Breast epithelium (tissue), 4 donors: ENCODE measurements around the gene HSPA1B. TPM values are rescaled to one million over a fixed set of nuclear protein-coding genes. Genes with fewer than 3 reads are reported as not detected.

Experiments used
- DNase-seq, 2 donors: peaks; one replicate each; pipeline ENCODE4 v3.0.0-alpha.2; 2019; ENCODE audit warnings: low spot score in 2 of 2
- H3K27ac ChIP-seq, 2 donors: fragments of 200-600 bp; sonication (generic) in 1 of 2; one replicate each; pipeline ENCODE4 v1.5.1; 2016 to 2019; ENCODE audit warnings: mild to moderate bottlenecking in 1 of 2
- H3K27me3 ChIP-seq, 2 donors: fragments of 200-600 bp; sonication (generic) in 1 of 2; one replicate each; pipeline versions ENCODE4 v1.5.1 to v1.6.0; 2017 to 2019; ENCODE audit warnings: control low read depth in 1 of 2, mild to moderate bottlenecking in 1 of 2
- H3K36me3 ChIP-seq: fragments of 200-600 bp; one replicate; pipeline ENCODE4 v1.5.1; 2019
- H3K4me1 ChIP-seq, 2 donors: fragments of 200-600 bp; sonication (generic); one replicate each; pipeline ENCODE4 v1.5.1; 2016 to 2019; ENCODE audit warnings: control low read depth in 1 of 2
- H3K4me3 ChIP-seq, 3 donors: fragments of 200-600 bp; sonication (generic); 1 replicate in 2 of 3; 2 replicates in 1 of 3; pipeline ENCODE4 v1.5.1; 2016 to 2019; ENCODE audit warnings: mild to moderate bottlenecking in 3 of 3, moderate library complexity in 2 of 3
- H3K9me3 ChIP-seq, 2 donors: fragments of 200-600 bp; sonication (generic) in 1 of 2; one replicate each; pipeline ENCODE4 v1.5.1; 2016 to 2019; ENCODE audit warnings: control low read depth in 1 of 2
- POLR2A ChIP-seq: fragments of 450-650 bp; IDR thresholded peaks from one replicate; pipeline ENCODE4 v1.6.1; 2016; ENCODE audit warnings: antibody characterized with exemption, mild to moderate bottlenecking, moderate library complexity
- POLR2AphosphoS5 ChIP-seq, 3 donors: sonication (generic); formaldehyde crosslinking; IDR thresholded peaks; one replicate each; pipeline ENCODE4 v1.6.1; 2017; ENCODE audit warnings: antibody characterized with exemption in 3 of 3
- intact Hi-C: fragments of 100-400 bp; cut with DNase I; formaldehyde crosslinking; loops from one replicate; pipeline ENCODE4 v1.15.1; 2023; ENCODE audit warnings: low total_unique reads
- total RNA-seq, 3 donors: library from RNA; depleted of rRNA; stranded (reverse); fragments of >200 nt; gene quantifications; one replicate each; pipeline ENCODE4 v1.1.0, GENCODE V29; 2016
- TF ChIP-seq, protein P1 (sequence below), 3 donors: fragments of 450-650 bp; IDR thresholded peaks; one replicate each; pipeline ENCODE4 v1.5.1; 2016 to 2017; ENCODE audit warnings: antibody characterized with exemption in 3 of 3, mild to moderate bottlenecking in 3 of 3, moderate library complexity in 3 of 3

HSPA1B gene
- total RNA-seq, 3 donors from 2014 or later = 113 to 376 (median 232) TPM

DNA sequence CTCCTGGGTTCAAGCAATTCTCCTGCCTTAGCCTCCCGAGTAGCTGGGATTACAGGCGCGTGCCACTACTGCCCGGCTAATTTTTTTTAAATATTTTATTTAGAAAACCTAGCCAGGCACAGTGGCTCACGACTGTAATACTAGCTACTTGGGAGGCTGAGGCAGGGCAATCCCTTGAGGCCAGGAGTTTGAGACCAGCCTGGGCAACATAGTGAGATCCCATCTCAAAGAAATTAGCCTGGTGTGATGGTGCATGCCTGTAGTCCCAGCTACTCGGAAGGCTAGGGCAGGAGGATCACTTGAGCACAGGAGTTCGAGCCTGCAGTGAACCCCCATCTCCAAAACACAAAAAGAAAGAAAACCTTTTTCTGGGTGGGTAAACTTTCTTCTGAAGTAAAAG lies 48.8 kb downstream of the HSPA1B start:
- no peaks in the 10 kb centered on the region for H3K9me3 ChIP-seq
- H3K36me3 ChIP-seq = peaks cover 8% of the 10 kb centered on the region
- no peaks in the 10 kb centered on the region for H3K27me3 ChIP-seq
- TF ChIP-seq POLR2A (no peak), POLR2AphosphoS5 (IDR thresholded peaks at IDR 0.05) (no peak)
- TF ChIP-seq, protein P1, sequence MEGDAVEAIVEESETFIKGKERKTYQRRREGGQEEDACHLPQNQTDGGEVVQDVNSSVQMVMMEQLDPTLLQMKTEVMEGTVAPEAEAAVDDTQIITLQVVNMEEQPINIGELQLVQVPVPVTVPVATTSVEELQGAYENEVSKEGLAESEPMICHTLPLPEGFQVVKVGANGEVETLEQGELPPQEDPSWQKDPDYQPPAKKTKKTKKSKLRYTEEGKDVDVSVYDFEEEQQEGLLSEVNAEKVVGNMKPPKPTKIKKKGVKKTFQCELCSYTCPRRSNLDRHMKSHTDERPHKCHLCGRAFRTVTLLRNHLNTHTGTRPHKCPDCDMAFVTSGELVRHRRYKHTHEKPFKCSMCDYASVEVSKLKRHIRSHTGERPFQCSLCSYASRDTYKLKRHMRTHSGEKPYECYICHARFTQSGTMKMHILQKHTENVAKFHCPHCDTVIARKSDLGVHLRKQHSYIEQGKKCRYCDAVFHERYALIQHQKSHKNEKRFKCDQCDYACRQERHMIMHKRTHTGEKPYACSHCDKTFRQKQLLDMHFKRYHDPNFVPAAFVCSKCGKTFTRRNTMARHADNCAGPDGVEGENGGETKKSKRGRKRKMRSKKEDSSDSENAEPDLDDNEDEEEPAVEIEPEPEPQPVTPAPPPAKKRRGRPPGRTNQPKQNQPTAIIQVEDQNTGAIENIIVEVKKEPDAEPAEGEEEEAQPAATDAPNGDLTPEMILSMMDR (IDR thresholded peaks at IDR 0.05) = no peak
- no peak overlapping the region for H3K27ac ChIP-seq
- intact Hi-C loops = no loop called here
- no peak for DNase-seq
- no peak overlapping the region for H3K4me3 ChIP-seq
- H3K4me1 ChIP-seq = no peaks in the 10 kb centered on the region

DNA sequence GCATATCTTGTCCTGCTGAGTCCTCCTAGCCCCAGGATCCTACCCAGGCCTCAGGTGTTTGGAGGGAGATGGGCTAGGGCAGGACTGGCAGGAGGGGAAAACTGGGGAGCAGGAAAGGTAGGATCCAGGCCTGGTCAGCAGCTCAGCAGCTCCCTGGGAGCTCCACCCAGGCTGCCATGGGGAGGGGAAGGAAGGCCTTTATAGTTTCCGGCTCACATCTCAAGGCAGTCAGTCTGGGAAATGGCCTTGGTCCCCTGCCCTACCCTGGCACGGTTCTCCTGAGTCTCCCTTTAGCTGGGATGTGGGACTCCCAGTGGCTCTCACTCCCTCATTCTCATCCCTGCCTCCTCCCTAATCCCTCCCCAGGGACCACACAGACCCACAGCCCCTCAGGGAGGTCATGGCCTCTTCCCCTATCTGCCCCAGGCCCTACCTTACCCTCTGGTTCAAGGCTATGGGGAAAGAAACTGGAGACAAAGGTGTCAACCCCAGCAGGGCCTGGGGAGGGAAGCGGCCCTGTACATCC lies 49.6 kb downstream of the HSPA1B start:
- intact Hi-C loops = no loop called here
- Histone ChIP-seq H3K27me3 (no peaks in the 10 kb centered on the region), H3K36me3 (peaks cover 10% of the 10 kb centered on the region), H3K9me3 (no peaks in the 10 kb centered on the region), H3K4me1 (no peaks in the 10 kb centered on the region), H3K4me3 (peak overlapping the region in 1 of 3 donors; percentile 48), H3K27ac (peak overlapping the region; percentile 53 to 59)
- no peak for DNase-seq
- TF ChIP-seq POLR2AphosphoS5 (IDR thresholded peaks at IDR 0.05) = no peak
- TF ChIP-seq, protein P1 (IDR thresholded peaks at IDR 0.05) = no peak
- no peak for TF ChIP-seq POLR2A

DNA sequence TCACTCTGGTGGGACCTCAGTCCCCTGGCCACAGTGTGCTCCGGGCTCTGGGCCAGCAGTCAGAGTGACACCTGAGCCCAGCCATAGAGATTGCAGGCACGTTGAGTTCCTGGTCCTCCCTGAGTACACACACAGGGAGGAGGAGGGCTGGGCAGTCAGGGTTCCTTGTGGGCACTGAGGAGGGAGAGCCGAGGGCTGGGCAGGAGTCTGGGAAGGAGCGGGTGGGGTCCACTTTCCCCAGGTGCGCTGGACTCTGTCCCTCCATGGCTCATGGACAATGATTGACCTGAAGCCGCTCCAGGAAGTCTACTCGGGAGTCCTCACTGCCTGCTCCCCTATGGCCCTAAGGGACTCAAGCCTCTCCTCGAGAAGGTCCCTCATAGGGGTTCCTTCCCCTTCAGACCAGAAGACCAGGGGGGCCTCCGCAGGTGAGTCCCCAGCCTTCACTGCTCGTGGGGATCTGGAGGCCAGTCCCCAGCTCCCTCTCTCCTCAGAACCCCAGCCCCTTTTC lies 50.2 kb downstream of the HSPA1B start:
- no peak for TF ChIP-seq POLR2A
- TF ChIP-seq, protein P1 (IDR thresholded peaks at IDR 0.05) = no peak
- TF ChIP-seq POLR2AphosphoS5 (IDR thresholded peaks at IDR 0.05) = no peak
- no peaks in the 10 kb centered on the region for H3K27me3 ChIP-seq
- intact Hi-C loops = no loop called here
- DNase-seq = peak; percentile 42 to 75
- H3K9me3 ChIP-seq = no peaks in the 10 kb centered on the region
- peak overlapping the region in 2 of 3 donors; percentile 11 to 48 for H3K4me3 ChIP-seq
- H3K27ac ChIP-seq = peak overlapping the region; percentile 53 to 59
- peaks cover 10% of the 10 kb centered on the region for H3K36me3 ChIP-seq
- H3K4me1 ChIP-seq = no peaks in the 10 kb centered on the region

DNA sequence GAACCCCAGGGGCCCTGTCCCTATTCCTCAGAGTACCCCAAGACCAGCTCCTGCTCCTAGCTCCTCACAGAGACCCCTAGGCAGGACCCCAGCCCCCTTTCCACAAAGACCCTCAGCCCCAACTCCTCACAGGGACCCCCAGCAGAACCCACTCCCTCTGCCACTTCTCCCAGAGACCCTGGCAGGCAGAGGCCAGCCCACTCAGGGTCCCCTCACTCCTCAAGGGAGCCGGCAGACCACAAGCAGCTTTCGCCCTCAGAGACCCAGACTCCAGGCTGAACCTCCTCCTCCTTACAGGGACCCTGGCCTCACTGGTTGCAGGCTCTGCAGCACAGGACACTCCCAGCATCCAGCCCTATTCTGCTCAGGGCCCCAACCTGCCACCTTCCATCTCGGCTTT lies 50.7 kb downstream of the HSPA1B start:
- Histone ChIP-seq H3K27ac (peak overlapping the region; percentile 53 to 59), H3K27me3 (no peaks in the 10 kb centered on the region), H3K4me1 (no peaks in the 10 kb centered on the region), H3K36me3 (peaks cover 11% of the 10 kb centered on the region), H3K4me3 (peak overlapping the region in 2 of 3 donors; percentile 30 to 48), H3K9me3 (no peaks in the 10 kb centered on the region)
- TF ChIP-seq POLR2A = no peak
- TF ChIP-seq, protein P1 (IDR thresholded peaks at IDR 0.05) = no peak
- no peak for TF ChIP-seq POLR2AphosphoS5 (IDR thresholded peaks at IDR 0.05)
- intact Hi-C loops = no loop called here
- no peak for DNase-seq

DNA sequence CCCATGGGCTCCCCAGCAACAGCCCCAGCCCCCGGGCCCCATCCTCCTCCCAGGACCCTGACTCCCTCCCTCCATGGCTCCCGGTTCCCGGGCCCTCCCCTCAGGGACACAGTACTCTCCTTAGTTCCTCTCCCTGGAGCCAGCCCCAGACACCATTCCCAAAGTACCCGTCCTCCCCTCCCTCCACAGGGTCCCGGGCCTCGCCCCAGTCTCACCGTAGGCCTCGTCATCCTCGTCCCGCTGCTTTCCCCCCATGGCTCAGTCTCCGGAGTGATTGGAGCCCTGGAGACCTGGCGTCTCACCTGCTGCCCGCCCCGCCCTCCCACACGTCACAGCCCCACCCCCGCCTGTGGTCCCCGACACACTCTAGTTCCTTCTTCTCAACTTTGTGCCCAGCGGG lies 51.2 kb downstream of the HSPA1B start, which contains the start of gene SLC44A4:
TSS of gene SLC44A4 (minus strand) at position 272 of the 400 bp plus-strand sequence. CDS start at position 255, 17 bp downstream.
- Histone ChIP-seq H3K9me3 (no peaks in the 10 kb centered on the region), H3K4me3 (peak within 1 kb of the TSS in 2 of 3 donors; percentile 30 to 48), H3K36me3 (peaks cover 16% of the 10 kb centered on the region), H3K27ac (peak within 1 kb of the TSS; percentile 53 to 59), H3K4me1 (no peaks in the 10 kb centered on the region), H3K27me3 (no peaks in the 10 kb centered on the region)
- TF ChIP-seq, protein P1 (IDR thresholded peaks at IDR 0.05) = no peak
- no peak for TF ChIP-seq POLR2AphosphoS5 (IDR thresholded peaks at IDR 0.05)
- DNase-seq = no peak
- intact Hi-C loops = no loop called here
